ENCODE results near the gene LUC7L. TPM values are rescaled to one million over a fixed set of nuclear protein-coding genes. Genes with fewer than 3 reads are reported as not detected.

Gene LUC7L, protein sequence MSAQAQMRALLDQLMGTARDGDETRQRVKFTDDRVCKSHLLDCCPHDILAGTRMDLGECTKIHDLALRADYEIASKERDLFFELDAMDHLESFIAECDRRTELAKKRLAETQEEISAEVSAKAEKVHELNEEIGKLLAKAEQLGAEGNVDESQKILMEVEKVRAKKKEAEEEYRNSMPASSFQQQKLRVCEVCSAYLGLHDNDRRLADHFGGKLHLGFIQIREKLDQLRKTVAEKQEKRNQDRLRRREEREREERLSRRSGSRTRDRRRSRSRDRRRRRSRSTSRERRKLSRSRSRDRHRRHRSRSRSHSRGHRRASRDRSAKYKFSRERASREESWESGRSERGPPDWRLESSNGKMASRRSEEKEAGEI
- total RNA-seq, result 53.0 TPM

DNA sequence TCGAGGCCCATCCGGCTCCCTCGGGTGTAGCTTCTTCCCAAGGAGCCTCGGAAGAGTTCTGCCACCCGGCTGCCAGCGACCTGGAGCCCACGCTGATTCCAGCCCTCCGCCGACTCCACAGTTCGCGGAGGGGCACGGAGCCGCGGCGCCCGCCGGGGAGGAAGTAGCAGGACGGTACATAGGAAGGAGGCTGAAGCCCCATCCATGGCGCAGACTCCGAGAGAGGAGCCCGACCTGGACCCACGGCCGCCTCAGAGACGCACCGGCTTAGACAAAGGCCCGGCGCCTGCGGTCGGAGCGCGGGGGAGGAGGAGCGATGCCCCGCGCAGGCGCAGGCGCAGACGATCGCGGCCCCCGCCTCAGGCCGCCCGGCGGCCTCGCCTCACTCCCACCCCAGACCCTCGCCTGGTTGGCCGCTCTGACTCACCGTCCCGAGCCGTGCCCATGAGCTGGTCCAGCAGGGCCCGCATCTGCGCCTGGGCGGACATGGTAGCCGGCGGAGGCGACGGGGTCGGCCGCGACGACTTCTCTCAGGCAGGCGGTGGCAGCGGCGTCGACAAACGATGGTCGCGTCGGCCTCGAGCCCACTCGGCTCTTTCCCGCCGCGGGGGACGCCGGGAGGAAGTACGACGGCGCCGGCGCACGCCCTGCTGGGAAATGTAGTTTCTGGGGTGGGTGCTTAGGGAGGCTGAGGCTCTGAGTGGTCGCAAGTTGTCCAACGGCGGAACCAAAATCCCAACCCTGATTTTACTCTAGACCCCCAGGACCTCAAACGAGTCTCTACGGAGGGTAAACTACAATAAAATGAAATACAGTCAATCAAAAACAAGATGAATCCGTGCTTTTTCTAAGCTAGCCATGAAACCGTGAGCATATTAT lies at the start of gene LUC7L:
Gene LUC7L (minus strand): TSS at position 598 of the 879 bp plus-strand sequence. CDS start 110 bp downstream, at position 488.
- Histone ChIP-seq H3K27ac (peak within 1 kb of the TSS; percentile 95 to 98), H3K4me1 (peaks cover 2 to 13% of the 10 kb centered on the region in 2 donors), H3K9me3 (no peaks in the 10 kb centered on the region), H3K27me3 (no peaks in the 10 kb centered on the region), H3K36me3 (peaks cover 21 to 30% of the 10 kb centered on the region in 2 donors), H3K4me3 (peak within 1 kb of the TSS; percentile 87)
- peak; percentile 47 to 92 for DNase-seq (ENCODE audit: low spot score in 2 of 2)
- intact Hi-C loops (cut with DNase I), result no loop called here
- TF ChIP-seq, protein P1, sequence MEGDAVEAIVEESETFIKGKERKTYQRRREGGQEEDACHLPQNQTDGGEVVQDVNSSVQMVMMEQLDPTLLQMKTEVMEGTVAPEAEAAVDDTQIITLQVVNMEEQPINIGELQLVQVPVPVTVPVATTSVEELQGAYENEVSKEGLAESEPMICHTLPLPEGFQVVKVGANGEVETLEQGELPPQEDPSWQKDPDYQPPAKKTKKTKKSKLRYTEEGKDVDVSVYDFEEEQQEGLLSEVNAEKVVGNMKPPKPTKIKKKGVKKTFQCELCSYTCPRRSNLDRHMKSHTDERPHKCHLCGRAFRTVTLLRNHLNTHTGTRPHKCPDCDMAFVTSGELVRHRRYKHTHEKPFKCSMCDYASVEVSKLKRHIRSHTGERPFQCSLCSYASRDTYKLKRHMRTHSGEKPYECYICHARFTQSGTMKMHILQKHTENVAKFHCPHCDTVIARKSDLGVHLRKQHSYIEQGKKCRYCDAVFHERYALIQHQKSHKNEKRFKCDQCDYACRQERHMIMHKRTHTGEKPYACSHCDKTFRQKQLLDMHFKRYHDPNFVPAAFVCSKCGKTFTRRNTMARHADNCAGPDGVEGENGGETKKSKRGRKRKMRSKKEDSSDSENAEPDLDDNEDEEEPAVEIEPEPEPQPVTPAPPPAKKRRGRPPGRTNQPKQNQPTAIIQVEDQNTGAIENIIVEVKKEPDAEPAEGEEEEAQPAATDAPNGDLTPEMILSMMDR (IDR thresholded peaks at IDR 0.05), result no peak

DNA sequence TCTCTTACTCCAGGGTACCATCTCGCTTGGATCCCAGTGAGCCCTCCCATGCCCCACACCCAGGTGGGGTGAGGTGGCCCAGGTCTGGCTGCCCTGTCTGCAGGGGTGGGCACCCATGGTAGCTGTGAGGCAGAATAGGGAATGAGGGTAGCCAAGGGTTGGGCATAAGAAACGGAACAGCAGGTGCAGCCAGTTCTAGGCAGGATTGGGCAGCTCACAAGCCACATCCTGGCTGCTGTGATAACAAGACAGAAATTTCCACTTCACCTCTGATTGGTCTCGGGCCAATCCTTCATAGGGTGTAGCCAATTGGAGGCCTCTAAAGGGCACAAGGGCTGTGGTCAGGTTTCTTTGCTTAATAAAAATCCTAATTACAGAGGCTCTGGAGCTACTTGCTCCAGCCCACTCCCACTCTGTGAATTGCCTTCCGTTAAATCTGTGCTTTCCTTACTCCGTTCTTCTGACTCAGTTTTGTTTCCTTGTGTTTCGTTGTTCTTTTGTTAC lies 49.7 kb upstream of the LUC7L start:
- intact Hi-C loops (cut with DNase I), result no loop called here
- Histone ChIP-seq H3K4me3 (no peak overlapping the region), H3K4me1 (peaks cover 10 to 11% of the 10 kb centered on the region in 2 donors), H3K27me3 (peaks cover 11% of the 10 kb centered on the region), H3K9me3 (no peaks in the 10 kb centered on the region), H3K36me3 (no peaks in the 10 kb centered on the region), H3K27ac (no peak overlapping the region)
- no peak for DNase-seq (ENCODE audit: low spot score in 2 of 2)
- TF ChIP-seq, protein P1 (IDR thresholded peaks at IDR 0.05), result no peak

DNA sequence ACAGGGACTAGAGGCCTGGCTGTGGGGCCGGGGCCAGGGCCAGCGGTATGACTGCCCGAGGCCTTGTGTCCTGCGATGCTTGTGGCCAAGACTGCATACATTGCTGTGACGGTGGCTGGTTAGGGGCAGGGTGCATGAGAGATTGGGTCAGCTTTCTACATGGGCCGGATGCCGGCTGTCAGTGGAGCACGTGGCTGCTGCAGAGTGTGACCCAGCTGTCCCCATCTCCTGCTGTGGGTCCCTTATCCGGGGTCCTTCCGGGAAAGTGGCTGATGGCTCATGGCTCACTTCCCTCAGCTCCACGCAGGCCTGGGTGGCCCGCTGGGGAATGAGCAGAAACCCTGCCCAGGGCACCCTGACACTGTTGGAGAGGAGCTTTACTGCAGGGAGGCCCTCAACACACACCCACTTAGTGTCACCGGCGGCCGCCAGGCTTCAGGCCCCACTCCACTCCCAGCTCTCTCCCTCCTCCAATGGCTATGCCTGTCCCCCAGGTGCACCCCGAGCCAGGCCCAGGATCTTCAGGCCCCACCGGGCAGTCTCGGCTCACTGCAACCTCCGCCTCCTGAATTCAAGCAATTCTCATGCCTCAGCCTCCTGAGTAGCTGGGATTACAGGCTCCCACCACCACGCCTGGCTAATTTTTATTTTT lies 47.3 kb upstream of the LUC7L start:
- intact Hi-C loops (cut with DNase I), result no loop called here
- H3K36me3 ChIP-seq, result no peaks in the 10 kb centered on the region

DNA sequence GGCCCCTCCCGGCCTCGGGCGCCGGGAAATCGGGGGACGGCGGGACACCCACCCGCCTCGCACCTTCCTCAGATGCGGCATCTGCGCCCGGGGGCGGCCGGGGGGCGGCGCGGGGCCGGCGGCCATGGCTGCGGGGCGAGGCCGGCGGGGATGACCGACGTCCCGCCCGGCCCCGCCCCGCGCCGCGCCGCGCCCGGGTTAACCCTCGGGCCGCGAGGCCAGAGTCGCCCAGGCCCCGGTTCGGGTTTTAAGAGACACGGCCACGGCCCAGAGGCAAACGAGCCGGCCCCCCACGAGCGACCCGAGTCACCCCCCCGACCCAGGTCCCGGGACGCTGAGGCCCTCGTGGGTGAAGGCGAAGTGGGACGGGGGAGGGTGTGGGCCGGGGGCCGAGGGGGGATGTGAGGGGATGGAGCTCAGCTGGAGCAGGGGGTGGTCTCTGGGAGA lies 46.6 kb upstream of the LUC7L start, which contains the start of gene RGS11:
Gene RGS11 (minus strand): TSS at position 159 of the 447 bp plus-strand sequence. CDS start 33 bp downstream, at position 126.
- intact Hi-C loops (cut with DNase I), result no loop called here
- peak within 1 kb of the TSS in 1 of 2 donors; percentile 27 for H3K27ac ChIP-seq
- no peaks in the 10 kb centered on the region for H3K9me3 ChIP-seq
- no peak for DNase-seq (ENCODE audit: low spot score in 2 of 2)
- TF ChIP-seq, protein P1 (IDR thresholded peaks at IDR 0.05), result no peak
- peaks cover 6% of the 10 kb centered on the region for H3K27me3 ChIP-seq
- peaks cover 6 to 9% of the 10 kb centered on the region in 2 donors for H3K4me1 ChIP-seq
- H3K4me3 ChIP-seq, result peak within 1 kb of the TSS; percentile 57 to 82
- H3K36me3 ChIP-seq, result no peaks in the 10 kb centered on the region

More for the DNA sequence above, 47.3 kb upstream of the LUC7L start:
- Histone ChIP-seq H3K4me1 (peaks cover 10 to 11% of the 10 kb centered on the region in 2 donors), H3K27me3 (peaks cover 11% of the 10 kb centered on the region), H3K4me3 (peak overlapping the region; percentile 57 to 82), H3K9me3 (no peaks in the 10 kb centered on the region), H3K27ac (no peak overlapping the region)
- TF ChIP-seq, protein P1 (IDR thresholded peaks at IDR 0.05), result no peak
- DNase-seq (ENCODE audit: low spot score in 2 of 2), result no peak

DNA sequence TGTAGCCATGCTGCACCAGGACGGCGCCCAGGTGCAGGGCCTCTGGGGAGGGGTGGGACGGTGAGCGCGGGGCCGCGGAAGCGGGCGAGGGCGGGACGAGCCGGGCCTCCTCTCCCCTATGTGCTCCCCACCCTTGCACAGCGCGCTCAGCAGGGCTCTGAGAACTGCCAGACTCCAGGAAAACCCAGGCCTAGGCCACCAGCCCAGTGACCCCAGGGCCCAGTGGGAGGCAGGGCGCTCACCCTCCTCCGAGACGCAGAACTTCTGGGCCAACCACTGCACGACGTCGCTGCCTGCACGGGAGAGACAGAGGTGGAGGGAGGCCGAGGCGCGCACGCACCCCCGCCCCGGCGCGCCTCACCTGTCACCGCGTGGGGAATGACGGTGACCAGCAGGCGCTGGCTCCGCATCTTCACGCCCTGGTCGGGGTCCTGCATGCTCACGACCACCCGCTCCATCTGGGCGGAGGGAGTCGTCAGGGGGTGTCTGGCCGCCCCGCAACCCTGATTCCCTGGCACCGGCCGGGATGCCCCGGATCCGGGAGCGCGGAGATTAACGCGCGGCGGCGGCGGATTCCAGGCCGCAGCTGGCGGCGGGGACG lies 45.9 kb upstream of the LUC7L start:
- Histone ChIP-seq H3K9me3 (no peaks in the 10 kb centered on the region), H3K4me1 (peaks cover 4 to 7% of the 10 kb centered on the region in 2 donors), H3K4me3 (peak overlapping the region; percentile 57 to 82), H3K27me3 (peaks cover 3% of the 10 kb centered on the region), H3K27ac (no peak overlapping the region), H3K36me3 (no peaks in the 10 kb centered on the region)
- DNase-seq (ENCODE audit: low spot score in 2 of 2), result no peak
- TF ChIP-seq, protein P1 (IDR thresholded peaks at IDR 0.05), result no peak
- intact Hi-C loops (cut with DNase I), result no loop called here
